Esophagus squamous epithelium (tissue), 4 donors: ENCODE data around the gene ERC2.

Source experiments
- POLR2A ChIP-seq, 4 donors: fragments of 450-650 bp; IDR thresholded peaks; one replicate each; pipeline ENCODE4 v1.6.1; 2017; ENCODE audit warnings: antibody characterized with exemption in 4 of 4, mild to moderate bottlenecking in 4 of 4, moderate library complexity in 3 of 4
- TF ChIP-seq, protein P1 (sequence below), 6 experiments: fragments of 450-650 bp in 4 of 6; fragments of 200-600 bp in 2 of 6; sonication (generic) in 2 of 6; IDR thresholded peaks; one replicate each; pipeline ENCODE4 v1.5.1; 2016 to 2019; ENCODE audit warnings: antibody characterized with exemption in 6 of 6, mild to moderate bottlenecking in 4 of 6, moderate library complexity in 4 of 6

DNA sequence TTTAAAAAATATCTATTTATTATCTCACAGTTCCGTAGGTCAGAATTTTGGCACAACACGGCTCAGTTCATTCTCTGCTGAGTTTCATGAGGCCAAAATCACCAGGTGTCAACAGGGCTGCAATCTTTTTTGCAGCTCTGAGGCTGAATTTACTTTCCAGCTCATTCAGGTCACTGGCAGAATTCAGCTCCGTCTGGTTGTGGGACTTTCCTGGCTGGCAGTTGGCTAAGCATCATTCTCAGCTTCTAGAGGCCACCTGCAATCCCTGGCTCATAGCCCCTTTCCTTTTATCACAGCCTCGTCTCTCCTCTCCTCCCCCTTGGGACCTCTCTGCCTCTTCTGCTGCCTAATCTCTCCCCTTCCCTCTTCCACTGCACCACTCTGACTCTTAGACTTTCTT is 807.1 kb downstream of the ERC2 start:
- TF ChIP-seq, protein P1, sequence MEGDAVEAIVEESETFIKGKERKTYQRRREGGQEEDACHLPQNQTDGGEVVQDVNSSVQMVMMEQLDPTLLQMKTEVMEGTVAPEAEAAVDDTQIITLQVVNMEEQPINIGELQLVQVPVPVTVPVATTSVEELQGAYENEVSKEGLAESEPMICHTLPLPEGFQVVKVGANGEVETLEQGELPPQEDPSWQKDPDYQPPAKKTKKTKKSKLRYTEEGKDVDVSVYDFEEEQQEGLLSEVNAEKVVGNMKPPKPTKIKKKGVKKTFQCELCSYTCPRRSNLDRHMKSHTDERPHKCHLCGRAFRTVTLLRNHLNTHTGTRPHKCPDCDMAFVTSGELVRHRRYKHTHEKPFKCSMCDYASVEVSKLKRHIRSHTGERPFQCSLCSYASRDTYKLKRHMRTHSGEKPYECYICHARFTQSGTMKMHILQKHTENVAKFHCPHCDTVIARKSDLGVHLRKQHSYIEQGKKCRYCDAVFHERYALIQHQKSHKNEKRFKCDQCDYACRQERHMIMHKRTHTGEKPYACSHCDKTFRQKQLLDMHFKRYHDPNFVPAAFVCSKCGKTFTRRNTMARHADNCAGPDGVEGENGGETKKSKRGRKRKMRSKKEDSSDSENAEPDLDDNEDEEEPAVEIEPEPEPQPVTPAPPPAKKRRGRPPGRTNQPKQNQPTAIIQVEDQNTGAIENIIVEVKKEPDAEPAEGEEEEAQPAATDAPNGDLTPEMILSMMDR (IDR thresholded peaks at IDR 0.05): no peak
- TF ChIP-seq POLR2A (IDR thresholded peaks at IDR 0.05): no peak
